Stimulated activated CD4-positive, alpha-beta T cell treated with anti-CD3 and anti-CD28 coated beads, Interleukin-1b, Interleukin-23, amount 100 ng/mL, for 48 hours (primary cell): ENCODE measurements around the gene NR4A2.
"Not testable (repeated sequence)": the region's sequence is repeated elsewhere in the genome, so short reads cannot be mapped to it uniquely, and the experiment has no call there.

ENCODE experiments used
- DNase-seq: peaks from one replicate; pipeline ENCODE4 v3.0.0-alpha.2; 2020

The NR4A2 gene

GRCh38 chr2:156320486-156321098, 11.9 kb downstream of the NR4A2 start:
- no peak for DNase-seq

DNA sequence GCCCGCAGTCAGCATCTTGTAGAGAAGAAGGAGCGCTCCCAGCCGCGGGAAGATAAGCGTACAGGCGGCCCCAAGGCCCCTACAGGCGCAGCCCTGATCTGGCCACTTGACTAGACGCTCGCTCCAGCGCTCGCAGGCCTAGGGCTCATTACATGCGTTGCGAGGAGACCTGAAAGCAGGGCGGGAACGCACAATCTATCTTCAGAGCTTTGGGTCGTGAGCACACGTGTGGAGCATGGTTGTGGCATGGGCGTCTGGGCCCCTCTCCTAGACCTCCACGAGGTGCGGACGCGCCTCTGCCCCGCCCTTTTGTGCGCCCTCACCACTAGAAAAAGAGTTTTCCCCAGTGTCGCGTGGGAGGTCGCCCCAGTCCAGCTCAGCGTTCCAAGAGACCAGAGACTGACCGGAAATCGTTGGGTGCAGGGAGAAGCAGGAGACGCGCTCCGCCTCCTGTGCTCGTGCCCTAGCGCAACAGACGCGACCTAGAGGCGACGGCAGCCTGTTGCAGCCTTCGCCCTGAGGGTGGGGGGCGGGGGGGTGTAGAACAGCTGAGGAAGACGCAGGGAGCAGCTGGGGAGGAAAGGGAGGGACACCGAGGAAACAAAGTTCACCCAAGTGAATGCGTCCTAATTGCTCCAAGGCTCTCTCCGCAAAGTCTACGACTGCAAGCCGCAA, 12.6 kb downstream of the NR4A2 start:
- no peak for DNase-seq

DNA sequence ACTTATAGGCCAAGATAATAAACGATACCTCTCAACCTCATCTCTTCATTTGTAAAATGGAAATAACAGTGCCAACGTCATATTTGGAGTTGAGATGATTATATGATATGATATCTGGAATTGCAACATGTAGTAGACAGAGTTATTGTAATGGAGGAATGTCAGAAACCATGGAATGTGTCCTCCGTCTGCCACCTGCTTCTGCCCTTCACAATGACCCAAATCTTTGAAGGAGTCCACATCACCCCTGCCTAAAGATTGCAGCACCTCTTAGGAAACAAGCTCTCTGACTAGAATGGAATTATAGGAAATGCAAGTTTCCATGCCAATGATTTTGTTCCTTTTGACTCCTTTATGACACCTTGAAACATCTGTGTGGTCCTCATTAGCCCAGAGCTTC, 14.9 kb downstream of the NR4A2 start:
- DNase-seq = no peak

GRCh38 chr2:156311976-156312375, 20.5 kb downstream of the NR4A2 start:
- DNase-seq = no peak

GRCh38 chr2:156310773-156311172, 21.7 kb downstream of the NR4A2 start:
- DNase-seq = no peak

- no peak for DNase-seq
Measured at GRCh38 chr2:156309917-156310316, 22.6 kb downstream of the NR4A2 start.

- no peak for DNase-seq
Measured at GRCh38 chr2:156309167-156309566, 23.4 kb downstream of the NR4A2 start.

GRCh38 chr2:156306821-156307220, 25.7 kb downstream of the NR4A2 start:
- no peak for DNase-seq

DNA sequence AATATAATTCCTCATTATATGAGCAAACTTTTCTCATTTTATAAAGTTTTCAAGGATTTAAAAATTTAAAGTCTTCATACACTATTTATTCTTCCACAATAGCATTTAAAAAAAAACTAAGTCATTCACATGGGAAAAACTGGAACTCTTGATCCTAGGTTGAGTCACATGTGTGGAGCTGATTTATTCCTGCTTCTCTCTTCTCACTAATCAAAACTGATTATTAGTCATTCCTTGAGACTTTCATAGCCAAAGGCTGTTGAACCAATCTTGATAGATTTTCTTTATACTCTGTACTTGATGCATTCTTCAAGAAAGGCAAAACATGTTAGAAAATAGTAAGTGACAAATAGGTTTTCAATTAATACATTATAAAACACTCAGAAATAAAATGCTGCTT, 27.4 kb downstream of the NR4A2 start:
- DNase-seq = no peak

- no peak for DNase-seq
Measured at GRCh38 chr2:156300337-156300736, 32.2 kb downstream of the NR4A2 start.

DNA sequence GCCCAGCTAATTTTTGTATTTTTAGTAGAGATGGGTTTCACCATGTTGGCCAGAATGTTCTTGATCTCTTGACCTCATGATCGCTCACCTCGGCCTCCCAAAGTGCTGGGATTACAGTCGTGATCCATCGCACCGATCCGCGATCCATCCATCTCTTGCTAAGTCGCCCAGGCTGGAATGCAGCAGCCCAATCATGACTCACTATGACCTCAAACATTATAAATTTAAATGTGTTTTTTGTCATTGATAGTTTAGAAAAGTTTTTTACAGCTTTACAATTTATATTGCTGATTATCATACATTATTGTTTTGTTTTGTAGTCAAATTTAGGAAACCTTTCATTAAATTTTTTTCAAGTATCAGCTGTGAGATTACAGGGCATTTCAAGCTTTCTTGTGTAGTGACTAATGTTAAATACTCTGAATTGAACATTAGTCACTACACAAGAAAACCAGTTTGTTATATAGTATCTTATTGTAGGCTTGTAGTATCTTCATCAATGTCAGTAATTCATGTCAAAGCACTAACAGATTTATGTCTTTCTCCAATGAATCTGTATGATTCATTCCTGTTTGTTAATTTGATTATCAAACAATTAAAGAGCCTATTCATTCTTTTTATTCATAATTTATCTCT, 37.5 kb downstream of the NR4A2 start:
- DNase-seq = no peak

GRCh38 chr2:156293382-156293781, 39.1 kb downstream of the NR4A2 start:
- not testable (repeated sequence) for DNase-seq

DNA sequence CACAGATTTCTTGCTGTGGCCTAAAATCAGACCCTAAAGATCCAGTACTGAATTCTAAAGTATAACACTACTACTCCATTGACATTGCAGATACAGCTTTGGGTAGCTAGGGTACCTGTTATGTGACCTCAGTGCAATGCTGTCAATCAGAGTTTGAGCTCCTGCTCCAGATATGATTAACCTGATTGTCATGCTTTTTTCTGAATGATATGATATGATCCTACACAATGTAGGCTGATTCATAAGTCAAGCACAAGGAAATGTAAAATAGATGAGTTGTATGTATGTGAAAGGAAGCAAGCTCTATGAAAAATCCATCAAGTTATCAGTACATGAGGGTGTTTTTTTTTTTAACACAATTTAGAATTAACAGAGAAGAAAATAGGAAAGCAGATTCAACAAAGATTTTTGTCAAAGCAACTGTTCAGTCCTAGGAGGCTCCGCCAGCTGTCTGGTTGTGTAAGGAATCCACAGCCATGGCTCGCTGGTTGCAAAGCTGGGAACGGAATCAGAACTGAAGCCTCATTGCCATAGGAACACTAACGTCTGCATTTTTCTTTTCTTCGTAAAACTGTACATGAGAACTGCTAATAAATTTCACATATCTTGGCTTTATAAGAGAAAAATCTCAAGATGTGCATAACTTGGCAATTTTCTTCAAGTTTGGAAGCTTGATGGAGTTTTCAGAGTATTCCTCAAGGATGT, 52.9 kb downstream of the NR4A2 start:
- no peak for DNase-seq
